NCI-H1694 (cell line): ENCODE results near the gene HYPK.
"Not testable (repeated sequence)": the region's sequence is repeated elsewhere in the genome, so short reads cannot be mapped to it uniquely, and the experiment has no call there.

Experiments used
- DNase-seq: peaks from one replicate; lab custom pipeline; 2025; lab: John Stamatoyannopoulos, UW

Gene HYPK

DNA sequence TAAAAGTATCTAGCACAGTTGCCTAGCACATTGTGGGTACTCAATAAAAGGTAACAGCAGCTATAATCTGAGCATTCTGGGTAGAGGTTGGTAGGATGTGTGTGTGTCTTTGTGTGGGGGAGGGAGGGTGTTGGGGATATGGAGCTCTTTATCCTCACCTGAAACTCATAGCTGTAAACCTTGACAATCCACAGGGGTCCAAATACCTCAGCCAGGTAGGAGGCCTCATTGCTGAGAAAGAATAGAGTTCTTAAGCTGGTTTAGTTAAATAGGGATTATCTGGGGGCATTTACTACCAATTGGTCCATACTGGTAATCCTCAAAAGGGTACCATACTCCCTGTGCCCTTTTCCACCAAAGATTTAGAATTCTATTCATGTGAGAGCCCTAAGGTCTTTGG, 4.4 kb upstream of the HYPK start:
- DNase-seq, result no peak

DNA sequence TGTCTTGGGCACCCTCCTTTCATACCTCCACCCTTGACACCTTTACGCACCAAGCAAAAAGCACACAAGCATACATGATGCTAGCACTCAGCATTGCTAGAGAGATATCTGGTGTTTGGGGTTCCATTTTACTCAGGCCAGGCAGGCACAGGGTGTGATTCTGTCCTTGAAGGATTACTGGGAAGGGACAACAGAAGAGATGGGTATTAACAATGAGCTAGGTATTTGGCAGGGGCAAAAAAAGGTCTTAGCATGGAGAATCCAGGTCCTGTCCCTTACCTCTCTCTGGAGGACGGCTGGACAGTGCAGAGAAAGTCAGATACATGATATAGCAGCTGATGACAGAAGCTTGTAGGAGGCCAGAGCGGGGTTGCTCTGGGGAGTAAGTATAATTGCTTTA, 3.8 kb upstream of the HYPK start:
- DNase-seq, result no peak

DNA sequence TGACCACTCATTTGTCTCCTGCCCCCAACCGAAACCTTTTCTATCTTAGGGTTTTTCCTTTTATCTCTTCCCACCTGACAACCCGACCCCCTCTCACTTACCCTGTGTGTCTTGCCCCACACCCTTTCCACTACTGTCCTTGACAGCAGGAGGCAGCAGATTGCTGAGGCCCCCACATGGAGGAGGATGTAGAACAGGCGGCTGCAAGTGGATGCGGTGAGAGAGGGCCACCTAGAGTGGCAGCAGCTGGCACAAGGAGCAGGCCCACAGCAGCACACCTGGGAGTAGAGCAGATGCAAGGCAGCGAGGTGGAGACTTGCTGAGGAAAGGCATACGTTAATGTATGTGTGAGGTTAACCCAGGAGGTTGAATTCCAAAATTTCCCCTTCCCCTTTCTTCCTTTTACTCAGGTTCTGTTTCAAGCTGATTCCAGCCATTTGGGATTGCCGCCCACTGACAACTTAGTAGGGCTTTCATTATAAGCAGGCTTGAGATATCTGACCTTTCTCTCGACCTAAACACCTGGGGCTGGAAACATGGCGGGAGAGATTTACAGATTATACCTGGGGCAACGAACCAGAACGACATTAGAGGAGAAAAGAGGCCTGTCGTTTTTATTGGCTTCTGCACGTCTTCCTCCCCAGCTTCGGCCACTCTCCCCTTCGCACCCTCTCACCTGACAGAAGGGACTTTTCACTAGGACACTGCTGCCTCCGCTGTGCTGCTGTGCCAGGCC, 1.0 kb upstream of the HYPK start:
- no peak for DNase-seq

DNA sequence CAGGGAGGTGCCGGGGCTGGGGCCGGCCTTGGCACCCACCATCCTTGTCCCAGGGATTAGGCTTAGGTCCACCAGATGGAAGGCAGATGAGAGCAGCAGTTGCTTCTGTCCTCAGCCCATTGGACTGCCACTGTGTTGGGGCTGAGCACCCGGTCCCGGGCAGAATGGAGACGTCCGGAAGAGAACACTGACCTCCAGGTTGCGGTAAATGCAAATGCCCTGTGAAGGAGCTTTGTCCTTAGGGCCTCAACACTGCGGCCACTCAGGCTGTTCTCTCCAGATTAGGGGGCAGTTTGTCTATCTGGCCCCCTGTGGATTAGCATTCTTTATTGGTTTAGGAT, 484 bp upstream of the HYPK start, which contains the start of gene SERINC4:
Gene SERINC4, minus strand, starts transcription at position 276 of the 341 bp plus-strand sequence. Its CDS starts 234 bp downstream, at position 42.
- DNase-seq, result no peak

DNA sequence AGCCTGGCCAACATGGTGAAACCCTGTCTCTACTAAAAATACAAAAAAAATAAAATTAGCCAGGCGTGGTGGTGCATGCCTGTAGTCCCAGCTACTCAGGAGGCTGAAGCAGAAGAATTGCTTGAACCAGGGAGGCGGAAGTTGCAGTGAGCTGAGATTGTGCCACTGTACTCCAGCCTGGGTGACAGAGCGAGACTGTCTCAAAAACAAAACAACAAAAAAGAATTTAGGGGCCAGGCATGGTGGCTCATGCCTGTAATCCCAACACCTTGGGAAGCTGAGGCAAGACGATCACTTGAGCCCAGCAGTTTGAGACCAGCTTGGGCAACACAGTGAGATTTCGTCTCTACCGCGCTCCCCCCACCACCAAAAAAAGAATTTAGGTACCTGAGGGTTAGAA, 2.3 kb downstream of the HYPK start:
- DNase-seq, result not testable (repeated sequence)

DNA sequence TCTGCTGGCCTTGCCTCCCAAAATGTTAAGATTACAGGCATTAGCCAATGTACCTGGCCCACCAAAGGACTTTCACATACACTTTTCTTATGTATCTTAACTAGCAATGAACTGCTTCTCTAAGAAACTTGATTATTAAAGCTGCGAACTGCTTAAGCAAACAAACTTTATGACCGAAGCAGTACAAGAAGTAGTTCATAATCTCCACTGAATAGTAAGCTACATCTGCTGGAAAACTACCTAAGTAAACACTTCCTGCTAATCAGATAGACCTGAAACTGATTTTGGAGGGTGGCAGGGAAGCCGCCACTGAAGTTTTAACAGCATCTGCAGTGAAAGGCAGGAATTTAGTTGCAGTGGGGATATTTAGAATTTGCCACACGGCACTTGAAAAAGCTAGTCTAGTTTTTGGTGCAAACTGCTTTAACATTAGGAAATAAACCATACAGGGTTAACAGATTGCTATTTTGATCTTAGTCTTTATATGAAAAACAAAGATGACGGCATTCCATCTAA, 8.1 kb downstream of the HYPK start:
- no peak for DNase-seq

DNA sequence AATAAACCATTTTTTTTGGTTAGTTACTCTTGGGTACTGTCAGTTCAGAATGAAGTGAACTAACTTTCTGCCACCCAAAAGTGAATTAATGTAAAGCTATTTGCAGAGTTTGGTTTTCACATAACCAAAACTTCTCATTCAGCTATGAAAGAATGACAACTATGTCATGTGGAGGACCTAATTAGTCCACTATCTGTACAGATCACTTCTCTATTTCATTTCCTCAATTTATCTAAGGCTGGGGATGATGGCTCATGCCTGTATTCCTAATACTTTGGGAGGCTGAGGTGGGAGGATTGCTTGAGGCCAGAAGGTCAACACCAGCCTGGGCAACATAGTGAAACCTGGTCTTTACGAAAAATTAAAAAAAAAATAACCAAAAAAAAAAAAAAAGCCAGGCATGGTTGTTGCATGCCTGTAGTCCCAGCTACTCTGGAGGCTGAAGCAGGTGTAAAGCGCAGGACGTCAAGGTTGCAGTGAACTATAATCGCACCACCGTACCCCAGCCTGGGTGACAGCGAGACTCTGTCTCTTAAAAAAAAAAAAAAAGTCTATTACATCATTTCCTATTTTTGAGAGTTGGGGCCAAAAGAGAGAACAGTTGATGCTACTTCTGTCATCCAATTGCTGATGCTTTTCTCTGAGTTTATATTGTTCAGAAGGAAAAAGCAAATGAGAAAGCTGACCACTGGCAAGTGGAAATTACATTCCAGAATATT, 8.7 kb downstream of the HYPK start:
- no peak for DNase-seq

DNA sequence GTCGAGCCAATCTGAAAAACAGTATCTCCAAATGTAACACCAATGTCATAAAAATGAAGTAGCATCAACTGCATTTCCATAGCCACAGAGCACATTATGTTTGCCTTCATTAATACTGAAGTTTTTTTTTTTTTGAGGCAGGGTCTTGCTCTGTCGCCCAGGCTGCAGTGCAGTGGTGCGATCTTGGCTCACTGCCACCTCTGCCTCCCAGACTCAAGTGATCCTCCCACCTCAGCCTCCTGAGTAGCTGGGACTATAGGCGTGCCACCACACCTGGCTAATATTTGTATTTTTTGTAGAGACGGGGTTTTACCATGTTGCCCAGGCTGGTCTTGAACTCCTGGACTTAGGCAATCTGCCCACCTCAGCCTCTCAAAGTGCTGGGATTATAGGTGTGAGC, 14.7 kb downstream of the HYPK start:
- DNase-seq, result not testable (repeated sequence)

DNA sequence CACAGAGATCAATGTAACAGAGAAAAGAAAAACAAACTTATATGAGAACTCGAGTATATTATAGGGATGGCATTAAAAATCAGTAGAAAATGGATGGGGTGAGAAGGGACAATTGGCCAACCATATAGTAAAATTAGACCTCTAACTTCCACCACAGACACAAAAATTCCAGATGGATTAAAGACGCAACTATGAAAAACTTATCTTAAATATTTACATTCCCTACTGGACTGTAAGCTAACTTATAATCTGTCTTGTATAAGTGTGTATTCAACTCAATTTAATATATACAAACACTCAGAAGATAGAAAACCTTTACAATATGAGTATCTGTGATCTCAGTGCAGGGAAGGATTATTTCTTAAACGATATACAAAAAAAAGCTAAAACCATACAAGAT, 21.1 kb downstream of the HYPK start:
- no peak for DNase-seq

DNA sequence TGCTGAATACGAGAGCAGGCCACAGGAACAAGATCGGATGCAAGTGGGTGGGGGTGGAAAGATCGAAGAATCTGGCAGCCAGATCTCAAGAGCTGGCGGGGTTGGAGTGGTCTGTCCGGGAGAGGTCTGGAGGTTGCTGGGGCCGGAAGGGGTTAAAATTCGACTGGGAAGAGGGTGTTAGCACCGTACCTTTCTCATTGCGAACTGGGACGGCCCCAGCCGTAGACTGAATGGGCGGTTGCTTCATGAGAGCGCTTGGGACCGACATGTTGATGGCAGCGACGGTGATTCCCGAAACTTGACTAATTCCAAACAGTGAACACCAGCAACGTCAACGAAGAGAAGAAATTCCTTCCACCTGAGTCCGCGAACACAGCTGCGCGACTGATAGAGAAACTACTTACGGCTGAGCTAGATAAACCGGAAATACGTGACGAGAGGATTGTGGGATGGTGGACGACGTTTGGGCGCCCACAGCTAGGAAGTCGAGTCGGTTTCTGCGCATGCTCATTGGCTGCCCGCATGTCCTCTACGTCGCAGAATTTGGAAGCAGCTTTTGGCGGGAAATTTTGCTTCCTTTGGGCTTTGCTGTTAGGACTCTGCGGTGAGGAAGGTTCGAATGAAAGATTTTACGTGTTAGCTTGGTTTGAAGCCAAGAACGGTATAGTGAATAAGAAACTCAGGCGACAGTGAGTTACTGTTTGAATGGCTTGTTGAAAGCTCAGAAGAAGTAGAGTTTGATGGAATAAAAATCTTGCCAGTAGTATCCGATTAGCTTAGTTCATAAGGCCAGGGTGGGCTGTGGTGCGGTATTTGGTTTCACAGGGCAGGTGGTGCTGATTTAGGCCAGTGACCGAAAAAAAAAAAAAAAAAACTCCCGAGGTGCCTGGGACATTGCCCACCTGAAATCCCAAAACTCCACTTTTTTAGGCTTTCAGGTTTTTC, 24.2 kb downstream of the HYPK start, which contains the start of gene MFAP1:
Gene MFAP1, minus strand, starts transcription at position 389 of the 945 bp plus-strand sequence. Its CDS starts 121 bp downstream, at position 268.
- DNase-seq, result peak; percentile 96

DNA sequence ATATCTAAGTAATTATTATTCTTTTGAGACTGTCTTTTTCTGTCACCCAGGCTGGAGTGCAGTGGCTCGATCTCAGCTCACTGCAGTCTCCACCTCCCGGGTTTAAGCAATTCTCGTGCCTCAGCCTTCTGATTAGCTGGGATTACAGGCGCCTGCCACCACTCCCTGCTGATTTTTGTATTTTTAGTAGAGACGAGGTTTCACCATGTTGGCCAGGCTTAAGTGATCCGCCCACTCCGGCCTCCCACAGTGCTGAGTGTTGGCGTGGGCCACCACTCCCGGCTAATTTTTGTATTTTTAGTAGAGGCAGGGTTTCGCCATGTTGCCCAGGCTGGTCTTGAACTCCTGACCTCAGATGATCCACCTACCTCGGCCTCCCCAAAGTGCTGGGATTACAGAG, 24.9 kb downstream of the HYPK start:
- DNase-seq, result not testable (repeated sequence)

DNA sequence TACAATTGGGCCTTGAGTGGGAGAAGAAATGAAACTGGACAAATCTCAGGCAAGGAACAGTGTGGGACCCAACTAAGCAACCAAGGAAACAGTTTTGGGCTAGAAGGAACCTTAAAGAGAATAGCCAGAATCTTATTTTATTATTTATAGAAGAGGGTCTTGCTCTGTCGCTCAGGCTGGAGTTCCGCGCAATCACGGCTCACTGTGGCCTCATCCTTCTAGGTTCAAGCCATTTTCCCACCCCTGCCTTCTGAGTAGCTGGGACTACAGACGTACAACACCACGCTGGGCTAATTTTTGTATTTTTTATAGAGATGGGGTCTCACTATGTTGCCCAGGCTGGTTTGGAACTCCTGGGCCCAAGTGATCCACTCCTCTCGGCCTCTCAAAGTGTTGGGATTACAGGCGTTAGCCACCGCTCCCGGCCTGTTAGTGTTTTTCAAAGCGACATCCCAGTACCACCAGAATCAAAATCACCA, 25.7 kb downstream of the HYPK start:
- no peak for DNase-seq

DNA sequence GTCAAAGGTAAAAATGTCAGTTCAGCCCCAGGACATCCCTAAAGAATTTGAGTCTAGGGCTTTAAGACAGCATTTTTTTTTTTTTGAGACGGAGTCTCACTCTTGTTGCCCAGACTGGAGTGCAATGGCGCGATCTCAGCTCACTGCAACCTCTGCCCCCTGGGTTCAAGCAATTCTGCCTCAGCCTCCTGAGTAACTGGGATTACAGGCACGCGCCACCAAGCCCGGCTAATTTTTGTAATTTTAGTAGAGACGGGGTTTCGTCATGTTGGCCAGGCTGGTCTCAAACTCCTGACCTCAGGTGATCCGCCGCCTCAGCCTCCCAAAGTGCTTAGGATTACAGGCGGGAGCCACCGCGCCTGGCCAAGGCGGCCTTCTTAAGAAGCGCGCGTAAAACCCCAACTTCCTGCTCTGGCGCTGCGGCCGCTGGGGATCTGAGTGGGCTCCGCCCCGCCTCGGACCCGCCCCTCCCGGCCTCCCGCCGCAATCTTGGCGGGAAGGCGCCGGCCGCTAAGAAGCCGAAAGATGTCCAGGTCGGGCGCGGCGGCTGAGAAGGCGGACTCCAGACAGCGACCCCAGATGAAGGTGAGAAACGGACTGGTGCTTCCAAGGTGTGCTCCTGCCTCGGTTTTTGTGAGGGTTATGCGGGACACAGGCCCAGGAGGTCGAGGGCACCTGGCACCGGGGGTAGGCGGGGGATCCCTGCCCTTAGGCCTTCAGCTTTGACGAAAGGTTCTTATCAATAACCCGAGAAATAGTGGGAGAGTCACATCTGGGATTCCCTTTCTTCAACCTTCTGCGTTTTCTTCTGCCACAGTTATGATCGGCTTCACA, 26.3 kb downstream of the HYPK start, which contains the start of gene WDR76:
Gene WDR76, plus strand, starts transcription at position 495 of the 834 bp plus-strand sequence. Its CDS starts 31 bp downstream, at position 526.
- DNase-seq, result peak; percentile 34

DNA sequence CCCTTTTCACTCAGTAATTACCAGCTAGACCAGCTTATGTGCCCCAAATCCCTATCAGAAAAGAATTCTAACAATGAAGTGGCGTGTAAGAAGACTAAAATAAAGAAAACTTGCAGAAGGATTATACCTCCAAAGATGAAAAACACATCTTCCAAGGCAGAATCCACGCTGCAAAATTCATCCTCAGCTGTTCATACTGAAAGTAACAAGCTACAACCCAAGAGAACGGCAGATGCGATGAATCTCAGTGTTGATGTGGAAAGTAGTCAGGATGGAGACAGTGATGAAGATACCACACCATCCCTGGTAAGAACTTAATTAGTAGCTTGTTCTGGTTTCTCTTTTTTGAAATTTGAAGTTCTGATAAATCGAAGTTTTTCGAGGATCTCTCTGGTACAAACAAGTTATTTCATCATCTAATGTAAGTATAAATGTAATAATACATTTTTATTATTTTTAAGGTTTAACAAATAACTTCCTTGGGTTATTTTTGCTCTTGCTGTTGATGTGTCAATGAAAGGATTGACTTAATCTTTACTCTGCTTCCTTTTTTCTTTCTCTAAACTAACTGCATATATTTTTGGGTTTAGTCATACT, 27.8 kb downstream of the HYPK start:
- DNase-seq, result no peak

DNA sequence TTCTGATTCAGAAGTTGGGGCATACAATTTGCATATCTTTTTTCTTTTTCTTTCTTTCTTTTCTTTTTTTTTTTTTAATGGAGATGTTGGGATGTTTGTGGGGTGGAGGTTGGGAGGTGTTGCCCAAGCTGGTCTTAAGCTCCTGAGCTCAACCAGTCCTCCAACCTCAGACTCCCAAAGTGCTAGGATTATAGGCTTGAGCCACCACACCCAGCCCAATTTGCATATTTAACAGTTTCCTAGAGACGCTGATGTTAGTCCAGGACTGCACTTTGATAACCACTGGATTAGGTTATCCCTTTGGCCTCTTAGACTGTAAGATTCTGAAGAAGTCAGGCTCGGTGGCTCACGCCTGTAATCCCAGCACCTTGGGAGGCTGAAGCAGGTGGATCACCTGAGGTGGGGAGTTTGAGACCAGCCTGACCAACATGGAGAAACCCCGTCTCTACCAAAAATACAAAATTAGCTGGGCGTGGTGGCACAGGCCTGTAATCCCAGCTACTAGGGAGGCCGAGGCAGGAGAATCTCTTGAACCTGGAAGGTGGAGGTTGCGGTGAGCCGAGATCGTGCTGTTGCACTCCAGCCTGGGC, 29.6 kb downstream of the HYPK start:
- not testable (repeated sequence) for DNase-seq

DNA sequence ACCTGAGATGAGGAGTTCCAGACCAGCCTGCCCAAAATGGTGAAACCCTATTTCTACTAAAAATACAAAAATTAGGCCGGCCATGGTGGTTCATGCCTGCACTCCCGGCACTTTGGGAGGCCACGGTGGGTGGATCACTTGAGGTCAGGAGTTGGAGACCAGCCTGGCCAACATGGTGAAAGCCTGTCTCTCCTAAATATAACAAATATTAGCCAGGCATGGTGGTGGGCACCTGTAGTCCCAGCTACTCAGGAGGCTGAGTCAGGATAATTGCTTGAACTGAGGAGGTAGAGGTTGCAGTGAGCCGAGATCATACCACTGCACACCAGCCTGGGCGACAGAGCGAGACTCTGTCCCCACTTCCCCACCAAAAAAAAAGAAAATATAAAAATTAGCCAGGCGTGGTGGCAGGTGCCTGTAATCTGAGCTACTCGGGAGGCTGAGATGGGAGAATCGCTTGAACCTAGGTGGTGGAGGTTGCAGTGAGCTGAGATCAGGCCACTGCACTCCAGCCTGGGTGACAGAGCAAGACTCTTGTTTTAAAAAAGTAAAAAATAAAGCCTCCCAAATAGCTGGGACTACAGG, 30.4 kb downstream of the HYPK start:
- not testable (repeated sequence) for DNase-seq

DNA sequence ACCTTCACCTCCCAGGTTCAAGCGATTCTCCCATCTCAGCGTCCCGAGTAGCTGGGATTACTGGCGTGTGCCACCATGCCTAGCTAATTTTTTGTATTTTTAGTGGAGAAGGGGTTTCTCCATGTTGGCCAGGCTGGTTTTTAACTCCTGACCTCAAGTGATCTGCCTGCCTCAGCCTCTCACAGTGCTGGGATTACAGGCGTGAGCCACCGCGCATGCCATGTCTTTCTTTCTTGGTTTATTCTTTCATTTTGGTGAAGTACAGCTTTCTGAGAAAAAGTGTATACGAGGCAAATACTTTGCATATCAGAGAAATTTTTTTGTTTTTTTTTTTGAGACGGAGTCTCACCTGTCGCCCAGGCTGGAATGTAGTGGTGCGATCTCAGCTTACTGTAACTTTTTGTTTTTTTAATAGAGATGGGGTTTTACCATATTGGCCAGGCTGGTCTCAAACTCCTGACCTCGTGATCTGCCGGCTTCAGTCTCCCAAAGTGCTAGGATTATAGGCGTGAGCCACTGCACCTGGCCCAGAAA, 31.2 kb downstream of the HYPK start:
- not testable (repeated sequence) for DNase-seq

DNA sequence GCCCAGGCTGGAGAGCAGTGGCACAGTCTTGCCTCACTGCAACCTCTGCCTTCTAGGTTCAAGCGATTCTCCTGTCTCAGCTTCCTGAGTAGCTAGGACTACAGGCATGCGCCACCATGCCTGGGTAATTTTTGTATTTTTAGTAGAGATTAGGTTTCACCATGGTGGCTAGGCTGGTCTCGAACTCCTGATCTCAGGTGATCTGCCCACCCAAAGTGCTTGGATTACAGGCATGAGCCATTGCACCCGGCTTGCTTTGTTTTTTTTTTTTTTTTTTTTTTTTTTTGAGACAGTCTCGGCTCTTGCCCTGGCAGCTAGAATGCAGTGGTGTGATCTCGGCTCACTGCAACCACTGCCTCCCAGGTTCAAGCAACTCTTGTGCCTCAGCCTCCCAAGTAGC, 32.1 kb downstream of the HYPK start:
- not testable (repeated sequence) for DNase-seq

DNA sequence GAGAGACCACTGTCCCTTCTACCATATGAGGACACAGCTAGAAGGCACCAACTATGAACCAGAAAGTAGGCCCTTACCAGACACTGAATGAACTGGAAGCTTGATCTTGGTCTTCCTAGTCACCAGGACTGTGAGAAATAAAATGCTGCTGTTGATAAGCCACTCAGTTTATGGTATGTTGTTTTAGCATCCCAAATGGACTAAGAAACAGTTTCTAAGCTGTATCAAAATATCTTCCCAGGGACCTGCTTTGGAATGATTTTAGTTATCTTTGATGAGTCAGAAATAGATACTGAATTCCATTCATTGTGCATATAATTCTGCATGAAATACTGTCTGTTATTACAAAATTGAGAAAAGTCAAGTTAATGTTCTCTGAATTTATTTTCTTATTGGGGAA, 45.0 kb downstream of the HYPK start:
- no peak for DNase-seq
